ENCODE results near the gene NMD3.

Gene NMD3

DNA sequence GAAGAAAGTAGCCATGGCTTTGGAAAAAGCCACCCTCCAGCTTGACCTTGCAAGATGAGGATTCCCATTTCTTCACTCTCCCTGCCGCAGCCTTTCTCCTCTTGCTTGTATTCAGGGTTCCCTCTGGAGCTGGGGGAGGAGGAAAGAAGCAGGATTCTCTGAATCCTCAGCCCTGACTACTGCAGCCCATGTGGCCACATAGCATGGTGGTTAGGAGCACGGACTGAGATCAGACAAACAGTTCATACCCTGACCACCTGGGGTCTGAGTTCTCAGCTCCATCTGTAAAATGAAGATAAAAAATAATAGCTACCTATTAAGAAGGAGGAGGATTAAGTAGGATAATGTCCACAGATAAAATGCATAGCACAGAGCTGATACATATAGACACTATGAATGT is 72.3 kb downstream of the NMD3 start:
- DNase-seq (no peak), ATAC-seq (ENCODE audit: insufficient read depth, low read depth) (no peak; the same call in 2 of the 3 replicates)
- Histone ChIP-seq H3K4me2 (ENCODE audit: insufficient read depth, low read length) (no peak overlapping the region), H3K4me1 (ENCODE audit: insufficient read depth, low read length) (no peaks in the 10 kb centered on the region), H3K27me3 (ENCODE audit: insufficient read depth, low read length, poor library complexity) (peaks cover 3% of the 10 kb centered on the region), H3K4me3 (ENCODE audit: low read depth in 1 of 2, low read length in 2 of 2) (no peak overlapping the region), H2AFZ (ENCODE audit: low read depth, low read length) (no peak overlapping the region), H3K9me3 (ENCODE audit: insufficient read depth, low read length, severe bottlenecking) (peaks cover 9% of the 10 kb centered on the region), H3K27ac (ENCODE audit: low read length) (no peak overlapping the region), H3K36me3 (ENCODE audit: insufficient read depth, low read length) (no peaks in the 10 kb centered on the region), H3K79me2 (ENCODE audit: insufficient read depth, low read length) (no peaks in the 10 kb centered on the region), H3K9ac (ENCODE audit: low read depth, low read length) (no peak overlapping the region), H4K20me1 (ENCODE audit: insufficient read depth, low read length) (no peaks in the 10 kb centered on the region)
- TF ChIP-seq, protein P1, sequence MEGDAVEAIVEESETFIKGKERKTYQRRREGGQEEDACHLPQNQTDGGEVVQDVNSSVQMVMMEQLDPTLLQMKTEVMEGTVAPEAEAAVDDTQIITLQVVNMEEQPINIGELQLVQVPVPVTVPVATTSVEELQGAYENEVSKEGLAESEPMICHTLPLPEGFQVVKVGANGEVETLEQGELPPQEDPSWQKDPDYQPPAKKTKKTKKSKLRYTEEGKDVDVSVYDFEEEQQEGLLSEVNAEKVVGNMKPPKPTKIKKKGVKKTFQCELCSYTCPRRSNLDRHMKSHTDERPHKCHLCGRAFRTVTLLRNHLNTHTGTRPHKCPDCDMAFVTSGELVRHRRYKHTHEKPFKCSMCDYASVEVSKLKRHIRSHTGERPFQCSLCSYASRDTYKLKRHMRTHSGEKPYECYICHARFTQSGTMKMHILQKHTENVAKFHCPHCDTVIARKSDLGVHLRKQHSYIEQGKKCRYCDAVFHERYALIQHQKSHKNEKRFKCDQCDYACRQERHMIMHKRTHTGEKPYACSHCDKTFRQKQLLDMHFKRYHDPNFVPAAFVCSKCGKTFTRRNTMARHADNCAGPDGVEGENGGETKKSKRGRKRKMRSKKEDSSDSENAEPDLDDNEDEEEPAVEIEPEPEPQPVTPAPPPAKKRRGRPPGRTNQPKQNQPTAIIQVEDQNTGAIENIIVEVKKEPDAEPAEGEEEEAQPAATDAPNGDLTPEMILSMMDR (IDR thresholded peaks at IDR 0.05; ENCODE audit: borderline replicate concordance, extremely low read depth, low read length, poor library complexity, severe bottlenecking): no peak
- TF ChIP-seq EZH2 (IDR thresholded peaks at IDR 0.05; ENCODE audit: borderline replicate concordance, low read depth, low read length, severe bottlenecking): no peak

DNA sequence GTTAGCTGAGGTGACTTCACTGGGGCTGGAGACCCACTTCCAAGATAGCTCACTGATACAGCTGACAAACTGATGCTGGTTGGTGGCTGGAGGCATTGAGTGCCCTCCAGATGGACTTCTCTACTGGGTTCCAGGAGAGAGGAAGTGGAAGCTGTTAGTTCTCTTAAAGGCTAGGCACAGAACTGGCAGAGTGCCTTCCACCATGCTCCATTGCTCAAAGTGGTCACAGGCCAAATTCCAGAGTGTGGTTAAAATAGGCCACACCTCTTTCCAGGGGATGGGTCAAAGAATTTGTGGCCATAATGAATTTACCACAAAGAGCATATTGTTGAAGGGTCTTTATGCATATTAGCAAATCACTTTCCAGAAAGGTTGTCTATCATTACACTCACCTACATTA is 74.2 kb downstream of the NMD3 start:
- Histone ChIP-seq H2AFZ (ENCODE audit: low read depth, low read length) (no peak overlapping the region), H3K4me2 (ENCODE audit: insufficient read depth, low read length) (no peak overlapping the region), H3K79me2 (ENCODE audit: insufficient read depth, low read length) (no peaks in the 10 kb centered on the region), H3K4me3 (ENCODE audit: low read depth in 1 of 2, low read length in 2 of 2) (no peak overlapping the region), H3K9me3 (ENCODE audit: insufficient read depth, low read length, severe bottlenecking) (peaks cover 15% of the 10 kb centered on the region), H3K27me3 (ENCODE audit: insufficient read depth, low read length, poor library complexity) (peaks cover 3% of the 10 kb centered on the region), H3K4me1 (ENCODE audit: insufficient read depth, low read length) (no peaks in the 10 kb centered on the region), H3K9ac (ENCODE audit: low read depth, low read length) (no peak overlapping the region), H3K36me3 (ENCODE audit: insufficient read depth, low read length) (no peaks in the 10 kb centered on the region), H4K20me1 (ENCODE audit: insufficient read depth, low read length) (no peaks in the 10 kb centered on the region), H3K27ac (ENCODE audit: low read length) (no peak overlapping the region)
- DNase-seq (no peak), ATAC-seq (ENCODE audit: insufficient read depth, low read depth) (no peak)
- TF ChIP-seq EZH2 (IDR thresholded peaks at IDR 0.05; ENCODE audit: borderline replicate concordance, low read depth, low read length, severe bottlenecking): no peak
- TF ChIP-seq, protein P1 (IDR thresholded peaks at IDR 0.05; ENCODE audit: borderline replicate concordance, extremely low read depth, low read length, poor library complexity, severe bottlenecking): no peak

- Histone ChIP-seq H3K9me3 (ENCODE audit: insufficient read depth, low read length, severe bottlenecking) (peaks cover 15% of the 10 kb centered on the region), H3K4me1 (ENCODE audit: insufficient read depth, low read length) (no peaks in the 10 kb centered on the region), H3K4me2 (ENCODE audit: insufficient read depth, low read length) (no peak overlapping the region), H3K27ac (ENCODE audit: low read length) (no peak overlapping the region), H3K36me3 (ENCODE audit: insufficient read depth, low read length) (no peaks in the 10 kb centered on the region), H3K9ac (ENCODE audit: low read depth, low read length) (no peak overlapping the region), H2AFZ (ENCODE audit: low read depth, low read length) (no peak overlapping the region), H3K4me3 (ENCODE audit: low read depth in 1 of 2, low read length in 2 of 2) (no peak overlapping the region), H3K79me2 (ENCODE audit: insufficient read depth, low read length) (no peaks in the 10 kb centered on the region), H3K27me3 (ENCODE audit: insufficient read depth, low read length, poor library complexity) (peaks cover 3% of the 10 kb centered on the region), H4K20me1 (ENCODE audit: insufficient read depth, low read length) (no peaks in the 10 kb centered on the region)
- ATAC-seq (ENCODE audit: insufficient read depth, low read depth) (no peak), DNase-seq (no peak)
- no peak for TF ChIP-seq EZH2 (IDR thresholded peaks at IDR 0.05; ENCODE audit: borderline replicate concordance, low read depth, low read length, severe bottlenecking)
- TF ChIP-seq, protein P1 (IDR thresholded peaks at IDR 0.05; ENCODE audit: borderline replicate concordance, extremely low read depth, low read length, poor library complexity, severe bottlenecking): no peak
These were observed 75.7 kb downstream of the NMD3 start for GRCh38 chr3:161296814-161297213.

Data from DND-41 (cell line).